ENCODE data around the gene MYDGF.
"Not testable (repeated sequence)": the region's sequence is repeated elsewhere in the genome, so short reads cannot be mapped to it uniquely, and the experiment has no call there.

Gene MYDGF

DNA sequence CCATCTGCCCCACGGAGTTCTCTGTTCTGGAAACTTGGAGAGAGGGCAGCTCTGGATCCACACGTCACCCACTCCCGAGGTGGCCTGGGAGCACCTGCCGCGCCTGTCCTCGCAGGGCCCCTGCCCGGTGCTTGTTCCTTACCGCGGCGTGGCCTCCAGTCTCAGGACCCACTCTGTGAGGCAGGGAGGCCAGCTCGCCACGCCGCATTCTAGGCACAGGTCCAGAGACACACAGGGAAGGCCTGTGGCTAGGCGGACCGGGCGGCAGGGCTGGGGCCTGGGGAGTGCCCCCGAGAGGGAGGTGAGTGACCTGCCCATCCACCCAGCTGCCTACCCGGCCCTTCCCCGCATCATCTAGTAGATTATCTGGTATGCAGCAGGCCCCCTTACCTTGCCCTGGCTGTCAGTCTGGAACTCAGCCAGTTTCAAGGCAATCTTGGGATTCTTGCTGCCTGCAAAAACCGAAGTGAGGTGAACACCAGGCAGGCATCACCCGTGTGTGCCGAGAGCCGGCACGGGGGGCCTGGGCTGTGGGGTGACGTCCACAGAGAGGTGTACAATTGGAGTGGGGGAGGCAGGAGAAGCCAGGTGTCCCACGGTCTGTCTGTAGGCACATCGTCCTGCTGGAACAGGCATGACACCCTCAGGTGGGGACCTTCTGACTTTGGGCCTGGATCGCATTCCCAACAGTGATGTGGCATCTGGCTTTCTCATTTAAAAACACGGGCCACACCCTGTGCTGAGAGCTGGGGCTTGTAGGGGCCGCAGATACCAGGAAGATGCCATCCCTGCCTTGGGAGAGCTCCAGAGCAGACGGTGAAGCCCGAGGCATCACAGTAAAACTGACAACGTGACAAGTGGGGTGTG, 29.9 kb upstream of the MYDGF start:
- no peak for DNase-seq

DNA sequence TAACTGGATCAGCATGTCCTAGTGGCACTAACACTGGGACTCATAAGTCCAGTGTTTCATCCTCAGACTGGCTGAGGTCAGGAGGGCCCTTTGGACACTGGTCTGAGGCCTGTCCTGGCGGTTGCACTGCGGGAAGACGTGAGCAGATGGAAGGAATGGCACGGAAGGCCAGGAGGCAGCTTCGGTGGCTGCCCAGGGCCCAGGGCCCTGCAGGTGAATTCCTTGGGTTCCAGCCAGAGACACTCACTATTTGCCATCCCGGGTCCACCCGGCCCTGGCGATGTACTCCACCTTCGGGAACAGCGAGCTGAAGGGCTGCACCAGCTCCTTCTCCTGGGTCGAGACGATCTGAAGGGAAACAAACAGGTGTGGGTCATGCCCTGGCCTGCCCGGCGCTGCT, 27.2 kb upstream of the MYDGF start:
- no peak for DNase-seq

DNA sequence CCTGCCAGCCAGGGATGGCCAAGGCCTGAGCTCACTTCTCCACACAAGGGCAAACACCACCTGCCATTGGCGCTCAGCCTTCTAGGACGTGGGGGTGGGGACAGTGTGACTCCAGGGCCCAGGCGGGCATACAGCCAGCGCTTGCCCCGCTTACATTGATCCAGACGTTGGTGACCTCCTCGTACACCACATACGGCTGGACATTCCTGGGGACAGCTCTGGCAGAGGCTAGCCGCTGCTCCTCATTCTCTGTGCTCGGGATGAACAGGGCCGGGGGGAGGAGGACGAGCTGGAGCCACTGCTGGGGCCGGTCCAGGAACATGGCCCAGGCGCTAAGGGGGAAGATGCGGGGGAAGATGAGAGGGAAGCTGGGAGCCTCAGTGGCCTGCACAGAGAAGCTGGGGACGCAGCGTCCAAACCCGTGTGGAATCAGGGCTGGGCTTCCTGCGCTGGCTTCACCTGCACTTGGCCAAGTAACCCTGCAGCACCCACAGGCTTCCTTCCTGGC, 25.1 kb upstream of the MYDGF start:
- no peak for DNase-seq

DNA sequence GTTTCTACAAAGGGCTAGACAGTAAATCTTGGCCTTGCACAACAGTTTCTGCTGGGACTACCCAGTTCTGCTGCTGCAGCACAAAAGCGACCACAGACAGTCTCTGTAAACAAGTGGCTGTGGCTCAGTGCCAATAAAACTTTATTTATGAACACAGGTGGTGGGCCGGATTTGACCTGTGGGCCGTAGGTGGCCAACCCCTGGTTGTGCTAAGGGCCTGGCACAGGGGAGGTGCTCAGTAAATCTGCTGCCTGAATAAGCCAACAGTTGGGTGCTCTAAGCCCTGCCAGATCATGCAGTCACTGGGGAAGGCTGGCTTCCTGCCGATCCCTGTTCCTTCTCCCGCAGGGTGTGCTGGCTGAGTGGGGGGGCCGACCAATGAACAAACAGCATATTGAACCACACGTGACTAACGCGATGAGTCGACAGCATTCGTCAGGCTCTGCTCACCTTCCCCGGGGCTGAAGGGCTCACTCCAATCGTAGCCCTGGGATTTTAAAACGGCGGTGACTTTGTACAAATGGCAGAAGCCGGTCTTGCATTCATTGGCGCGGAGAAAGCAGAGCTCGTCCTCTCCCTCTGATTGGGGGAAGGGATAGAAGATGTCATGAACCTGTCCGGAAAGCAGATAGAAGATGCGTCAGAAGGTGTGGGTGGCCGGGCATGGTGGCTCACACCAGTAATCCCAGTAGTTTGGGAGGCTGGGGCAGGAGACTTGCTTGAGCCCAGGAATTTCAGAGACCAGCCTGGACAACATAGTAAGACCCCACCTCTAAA, 24.3 kb upstream of the MYDGF start:
- no peak for DNase-seq

DNA sequence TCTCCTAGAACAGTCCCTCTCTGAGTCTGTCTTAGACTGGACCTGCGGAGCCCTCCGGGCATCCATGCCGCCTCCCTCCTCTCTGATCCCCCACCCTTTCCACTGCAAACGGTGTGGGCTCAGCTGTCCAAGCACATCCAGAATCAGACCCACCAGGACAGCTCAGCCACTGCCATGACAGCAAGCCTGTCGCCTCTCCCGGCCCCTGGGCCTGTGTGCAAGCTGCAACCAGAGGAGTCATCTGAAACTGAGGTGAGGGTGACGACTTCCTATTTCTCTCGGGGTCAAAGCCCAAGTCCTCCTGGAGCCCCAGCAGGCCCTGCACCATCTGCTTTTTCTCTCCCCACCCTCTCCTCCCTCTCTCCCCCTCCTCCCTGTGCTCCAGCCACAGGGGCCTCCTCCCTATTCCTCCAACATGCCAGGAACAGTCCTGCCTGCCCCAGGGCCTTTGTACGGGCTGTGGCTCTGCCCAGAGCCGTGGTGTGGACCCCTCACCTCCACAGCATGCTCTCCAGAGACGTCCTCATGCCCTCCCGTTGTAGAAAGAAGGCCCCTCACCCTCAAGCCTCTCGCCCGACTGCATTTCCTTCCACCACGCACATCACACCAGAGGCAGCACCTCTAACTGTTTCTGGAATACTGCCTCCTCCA, 23.5 kb upstream of the MYDGF start:
- no peak for DNase-seq

DNA sequence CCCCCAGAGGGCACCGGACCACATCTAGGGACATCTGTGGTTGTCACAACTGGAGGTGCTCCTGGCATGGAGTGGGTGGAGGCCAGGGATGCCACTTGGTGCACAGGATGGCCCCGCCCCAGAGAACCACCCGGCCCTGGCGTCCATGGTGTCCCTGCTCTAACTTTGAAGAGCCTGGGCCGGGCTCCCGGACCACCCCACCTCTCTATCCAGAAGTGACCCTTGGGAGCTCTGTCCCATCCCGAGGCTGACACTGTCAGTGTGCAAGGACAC, 22.9 kb upstream of the MYDGF start:
- no peak for DNase-seq

DNA sequence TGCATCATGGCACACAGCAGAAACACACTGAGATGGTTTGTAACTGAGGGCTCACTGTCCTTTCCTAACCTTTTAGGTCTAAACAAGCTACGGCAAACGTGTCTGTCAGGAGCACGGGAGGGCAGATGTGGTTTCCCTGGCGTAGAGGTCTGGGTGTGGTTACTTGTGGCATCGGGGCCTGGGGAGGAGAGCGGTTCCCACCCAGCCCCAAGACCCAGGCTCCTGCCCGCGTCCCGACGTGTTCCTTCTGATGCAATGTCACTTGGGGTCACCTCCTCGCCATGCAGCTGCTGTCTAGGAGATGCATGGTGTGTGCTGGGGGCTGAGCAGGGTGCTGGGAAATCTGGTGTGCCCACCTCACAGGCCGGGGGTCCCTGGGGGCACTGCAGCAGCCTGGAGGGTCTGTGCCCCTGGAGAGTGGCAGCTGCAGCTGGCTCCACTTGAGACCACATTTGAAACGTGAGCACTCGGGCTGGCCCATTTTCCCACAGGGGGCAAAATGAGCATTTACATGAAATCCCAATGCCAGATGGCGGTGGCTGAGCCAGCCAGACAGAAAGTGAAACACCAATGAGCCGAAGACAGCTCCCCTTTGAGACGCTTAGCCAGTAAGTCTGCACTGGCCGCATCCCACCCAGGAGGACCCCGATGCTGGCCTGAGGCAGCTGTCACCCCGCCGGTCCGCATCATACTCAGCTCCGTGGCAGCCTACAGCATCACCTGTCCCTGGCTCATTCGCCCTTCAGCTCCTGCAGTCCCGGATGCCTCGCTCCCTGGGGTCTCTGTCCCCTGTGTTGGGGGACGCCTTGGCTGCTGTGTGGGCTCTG, 22.3 kb upstream of the MYDGF start:
- DNase-seq: no peak

DNA sequence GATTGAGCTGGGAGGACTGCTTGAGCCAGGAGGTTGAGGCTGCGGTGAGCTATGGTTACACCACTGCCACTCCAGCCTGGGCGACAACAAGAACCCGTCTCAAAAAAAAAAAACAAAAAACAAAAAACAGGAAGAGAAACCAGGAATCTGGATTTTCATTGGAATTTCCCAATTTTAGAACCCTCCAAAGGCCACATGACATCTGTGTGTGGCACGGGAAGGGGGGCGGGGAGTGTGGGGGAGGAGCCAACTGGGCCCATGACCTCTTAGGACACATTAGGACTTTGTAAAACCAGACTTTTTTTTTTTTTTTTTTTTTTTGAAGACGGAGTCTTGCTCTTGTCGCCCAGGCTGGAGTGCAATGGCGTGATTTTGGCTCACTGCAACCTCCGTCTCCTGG, 21.2 kb upstream of the MYDGF start:
- DNase-seq: no peak

DNA sequence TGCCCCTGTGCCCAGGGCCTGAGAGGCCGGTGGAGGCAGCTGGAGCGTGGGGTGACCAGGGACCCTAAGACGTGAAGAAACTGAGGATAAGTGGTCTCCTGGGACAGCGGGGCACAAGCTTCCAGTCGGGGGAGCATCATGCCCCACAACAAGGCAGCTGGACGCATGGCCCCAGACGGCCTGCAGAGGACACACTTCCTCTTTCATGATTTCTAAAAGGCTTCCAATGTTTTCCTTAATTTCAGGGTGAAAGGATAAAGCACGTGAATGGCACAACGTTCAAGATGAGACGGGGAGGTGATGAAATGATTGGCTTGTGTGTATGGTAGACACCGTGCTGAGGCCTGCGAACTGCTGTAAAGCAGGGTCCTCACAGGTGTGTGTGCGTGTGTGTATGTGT, 20.2 kb upstream of the MYDGF start:
- no peak for DNase-seq

DNA sequence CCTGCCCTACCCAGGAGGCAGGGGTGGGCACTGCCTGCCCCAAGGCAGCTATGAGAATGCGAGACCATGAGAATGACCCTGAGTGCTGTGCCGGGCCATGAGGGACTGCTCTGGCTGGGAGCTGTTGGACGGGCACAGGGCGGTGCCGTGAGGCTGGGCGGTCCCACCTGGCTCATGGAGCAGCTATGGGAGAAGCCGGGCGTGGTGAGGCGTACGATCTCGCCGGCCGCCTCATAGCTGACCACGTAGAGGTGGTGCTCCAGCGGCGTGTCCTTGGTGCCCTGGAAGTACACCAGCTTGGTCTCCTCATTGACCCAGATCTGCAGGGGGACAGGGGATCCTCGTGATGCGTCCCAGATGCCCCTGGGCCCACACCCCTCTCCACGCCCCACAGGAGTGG, 19.3 kb upstream of the MYDGF start:
- DNase-seq: no peak

DNA sequence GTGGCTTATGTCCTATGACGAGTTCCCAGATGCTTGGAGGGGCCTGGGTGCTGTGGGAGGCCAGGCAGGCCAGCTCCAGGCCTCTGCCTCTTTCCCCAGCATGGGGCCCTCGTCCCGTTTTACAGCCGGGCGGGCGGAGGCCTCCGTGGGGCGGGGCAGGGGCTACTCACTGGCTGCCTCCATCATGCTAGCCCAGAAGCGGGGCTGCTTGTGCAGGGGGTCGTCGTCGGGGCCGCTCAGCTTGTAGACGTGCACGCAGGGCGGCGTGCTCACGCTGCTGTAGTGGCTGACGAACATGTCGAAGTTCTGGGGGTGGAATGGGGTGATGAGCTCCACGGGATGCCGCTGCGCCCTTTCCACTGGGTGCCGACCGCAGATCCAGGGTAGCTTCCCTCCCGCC, 18.4 kb upstream of the MYDGF start:
- no peak for DNase-seq

DNA sequence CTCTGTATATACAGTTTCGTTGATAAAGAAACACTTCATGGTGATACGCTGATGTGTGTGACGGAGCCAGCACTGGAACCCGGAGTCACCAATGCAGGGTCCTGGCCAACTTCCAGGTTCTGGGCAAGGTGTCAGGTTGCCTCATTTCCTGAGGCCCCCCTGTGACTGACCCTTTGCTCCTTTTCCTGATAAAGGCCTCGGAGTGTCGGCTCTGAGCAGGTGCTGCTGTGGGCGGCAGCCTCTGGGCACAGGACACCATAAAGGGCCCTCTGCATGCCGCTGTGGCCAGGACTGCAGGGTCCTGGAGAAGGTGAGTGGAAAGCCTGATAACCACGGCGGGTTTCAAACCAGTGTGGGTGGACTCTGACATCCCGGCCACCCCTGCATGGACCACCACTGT, 17.3 kb upstream of the MYDGF start:
- DNase-seq: no peak

DNA sequence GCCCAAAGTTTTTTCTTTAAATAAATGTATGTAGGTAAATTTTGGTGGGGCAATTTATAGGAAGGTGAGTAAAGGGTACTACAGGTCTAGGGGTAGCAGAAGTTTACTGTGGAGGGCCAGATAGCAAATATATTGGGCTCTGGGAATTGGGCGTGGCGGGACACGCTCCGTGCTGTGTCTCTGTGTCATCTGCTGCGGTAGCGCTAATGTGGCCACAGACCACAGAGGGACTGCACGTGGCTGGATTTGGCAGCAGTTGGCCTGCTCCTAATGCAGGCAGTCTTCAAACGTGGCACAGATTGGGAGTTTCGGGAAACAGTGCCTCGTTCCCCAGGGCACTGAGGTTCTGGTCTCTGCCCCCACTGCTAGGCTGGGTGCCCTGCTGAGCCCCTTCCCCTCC, 16.6 kb upstream of the MYDGF start:
- no peak for DNase-seq

DNA sequence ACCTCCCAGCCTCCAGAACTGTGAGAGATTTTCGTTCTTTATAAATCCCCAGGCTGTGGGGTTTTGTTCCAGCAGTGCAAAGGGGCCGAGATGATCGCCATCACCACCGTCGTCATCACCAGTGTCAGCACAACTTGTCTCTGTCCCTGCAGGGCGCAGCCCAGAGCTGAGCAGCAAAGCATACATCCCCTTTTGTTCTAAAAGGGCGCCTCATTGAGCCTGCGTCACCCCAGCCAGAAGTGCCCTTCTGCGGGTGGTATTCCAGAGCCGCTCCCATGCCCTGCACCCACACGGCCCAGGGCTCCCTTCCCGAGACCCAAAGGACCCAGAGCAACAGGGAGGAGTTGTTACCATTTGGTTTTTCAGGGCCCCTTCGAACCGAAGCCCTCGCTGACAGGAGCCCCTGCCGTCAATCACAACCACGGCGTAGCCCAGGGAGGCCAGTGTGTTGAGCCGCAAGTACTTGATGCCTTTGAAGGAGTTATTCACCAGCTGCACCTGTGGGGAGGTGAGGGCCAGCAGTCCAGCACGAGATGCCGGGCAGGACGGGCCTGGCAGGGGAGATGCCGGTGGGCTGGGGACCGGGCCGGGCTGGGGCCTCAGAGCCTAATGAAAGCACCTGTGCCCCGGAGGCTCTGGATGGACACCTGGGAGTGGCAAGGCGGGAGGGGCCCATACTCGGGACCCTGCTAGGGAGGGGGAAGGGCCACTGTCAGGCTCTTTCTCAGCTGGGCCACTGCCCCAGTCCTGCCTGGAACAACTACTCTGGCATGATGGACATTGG, 14.4 kb upstream of the MYDGF start:
- no peak for DNase-seq

DNA sequence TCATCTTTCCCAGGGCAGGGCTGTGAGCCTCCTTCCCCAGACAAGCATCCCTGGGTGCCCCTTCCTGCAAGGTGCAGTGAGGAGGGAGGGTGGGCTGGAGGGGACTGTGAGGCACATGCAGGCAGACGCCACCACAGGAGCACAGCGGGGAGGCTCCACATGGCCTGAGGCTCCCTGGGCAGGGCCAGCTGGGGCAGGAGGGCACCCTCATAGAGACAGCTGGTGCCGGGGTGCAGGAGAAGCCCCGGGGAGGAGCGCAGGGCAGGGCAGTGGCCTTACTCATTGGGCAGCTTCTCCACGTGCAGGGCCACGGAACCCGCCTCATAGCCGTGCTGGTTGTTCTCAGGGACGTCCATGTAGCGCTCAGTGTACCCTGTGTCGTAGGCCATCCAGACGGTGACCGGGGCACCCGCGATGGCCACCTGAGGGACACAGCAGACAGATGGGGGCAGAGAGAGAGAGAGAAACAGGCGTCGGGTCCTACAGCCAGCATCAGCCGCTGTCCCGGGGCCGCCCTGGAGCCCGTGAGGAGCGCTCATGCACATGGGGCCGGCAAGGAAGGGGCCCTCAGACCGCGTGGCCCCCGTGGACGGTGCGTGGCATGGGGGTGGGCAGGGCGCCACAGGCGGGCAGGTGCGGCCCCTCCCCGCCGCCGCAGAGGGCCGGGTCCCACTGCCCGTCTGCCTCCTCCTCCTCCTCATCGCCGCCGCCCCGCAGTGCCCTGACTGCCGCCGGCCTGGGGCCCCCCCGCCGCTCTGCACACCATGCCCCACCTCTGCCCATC, 12.5 kb upstream of the MYDGF start:
- DNase-seq: no peak

DNA sequence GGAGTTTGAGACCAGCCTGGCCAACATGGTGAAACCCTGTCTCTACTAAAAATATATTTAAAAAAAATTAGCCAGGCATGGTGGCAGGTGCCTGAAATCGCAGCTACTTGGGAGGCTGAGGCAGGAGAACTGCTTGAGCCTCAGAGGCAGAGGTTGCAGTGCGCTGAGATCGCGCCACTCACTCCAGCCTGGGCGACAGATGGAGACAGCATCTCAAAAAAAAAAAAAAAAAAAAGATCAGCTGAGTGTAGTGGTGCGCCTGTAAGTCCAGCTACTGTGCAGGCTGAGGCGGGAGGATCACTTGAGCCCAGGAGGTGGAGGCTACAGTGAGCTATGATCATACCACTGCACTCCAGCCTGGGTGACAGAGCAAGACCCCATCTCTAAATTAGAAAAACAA, 9.9 kb upstream of the MYDGF start:
- not testable (repeated sequence) for DNase-seq

DNA sequence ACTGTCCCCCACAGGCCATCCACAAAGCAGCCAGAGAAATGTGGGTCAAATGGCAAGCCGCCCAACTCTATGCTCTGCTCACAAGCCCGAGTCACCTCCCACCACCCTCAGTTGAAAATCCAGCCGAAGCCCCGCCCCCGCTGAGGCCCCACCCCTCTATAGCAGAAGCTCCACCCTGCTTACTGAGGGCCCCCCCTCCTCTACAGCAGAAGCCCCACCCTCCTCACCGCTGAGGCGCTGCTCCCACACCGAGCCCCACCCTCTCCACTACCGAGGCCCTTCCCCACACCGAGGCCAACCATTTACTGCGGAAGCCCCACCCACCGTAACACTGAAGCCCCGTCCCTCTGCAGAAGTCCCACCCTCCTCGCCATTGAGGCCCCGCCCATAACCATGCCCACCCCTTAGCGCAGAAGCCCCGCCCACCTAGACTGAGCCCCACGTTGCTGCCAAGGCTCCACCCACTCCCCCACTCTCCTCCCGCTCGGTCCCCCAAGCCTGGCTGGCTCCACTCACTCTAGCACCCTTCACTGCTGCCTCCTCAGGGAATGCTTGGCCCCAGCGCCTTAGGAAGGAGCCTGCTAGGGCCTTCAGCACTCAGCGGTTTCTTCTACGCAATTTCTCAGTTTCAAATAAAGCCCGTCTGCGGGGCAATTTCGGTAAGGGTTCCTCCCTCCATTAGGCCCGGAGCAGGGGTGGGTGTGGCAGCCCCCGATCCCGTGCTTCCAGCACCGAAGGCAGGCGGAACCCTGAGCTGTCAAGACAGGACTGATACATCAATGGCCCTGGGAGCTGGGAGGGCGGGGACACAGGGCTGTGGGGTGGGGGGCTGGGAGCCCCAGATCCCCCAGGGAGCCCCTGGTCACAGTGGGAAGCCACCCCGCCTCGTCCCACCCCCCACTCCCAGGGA, 9.0 kb upstream of the MYDGF start:
- DNase-seq: peak; percentile 16

DNA sequence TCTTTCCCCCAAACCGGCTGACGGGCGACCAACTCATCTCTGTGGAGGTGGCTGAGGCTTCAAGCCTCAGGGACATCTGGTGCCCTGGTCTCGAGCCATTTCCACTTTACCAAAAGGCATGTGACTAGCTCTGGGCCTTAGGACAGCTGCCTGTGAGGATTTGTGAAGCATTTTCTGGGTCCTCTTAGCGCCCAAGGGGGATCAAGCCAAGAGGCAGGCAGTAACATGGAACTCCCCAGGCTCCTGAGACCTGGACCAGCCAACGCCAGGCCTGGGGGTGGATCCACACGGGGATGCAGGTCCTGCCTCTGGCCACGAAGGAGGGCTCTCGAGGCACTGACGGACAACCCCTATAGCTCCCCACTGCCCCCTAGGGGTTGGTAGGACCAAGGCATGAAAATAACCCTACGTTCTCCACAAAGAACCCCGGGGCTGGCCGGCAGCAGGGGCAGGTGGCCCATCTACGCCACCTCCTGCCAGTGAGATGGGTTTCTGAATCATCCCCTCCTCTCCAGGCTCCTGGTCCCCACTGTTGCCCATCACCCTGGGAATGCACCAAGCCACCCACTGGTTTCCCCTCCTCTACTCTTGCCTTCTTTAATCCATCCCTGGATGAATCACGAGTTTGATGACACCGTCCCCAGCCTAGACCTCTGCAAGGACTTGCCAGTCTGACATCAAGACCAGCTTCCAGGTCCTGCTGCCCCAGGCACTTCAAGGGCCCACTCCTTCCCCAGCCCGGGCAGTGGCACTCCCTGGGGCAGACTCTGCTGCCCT, 7.0 kb upstream of the MYDGF start:
- peak; percentile 49 for DNase-seq

DNA sequence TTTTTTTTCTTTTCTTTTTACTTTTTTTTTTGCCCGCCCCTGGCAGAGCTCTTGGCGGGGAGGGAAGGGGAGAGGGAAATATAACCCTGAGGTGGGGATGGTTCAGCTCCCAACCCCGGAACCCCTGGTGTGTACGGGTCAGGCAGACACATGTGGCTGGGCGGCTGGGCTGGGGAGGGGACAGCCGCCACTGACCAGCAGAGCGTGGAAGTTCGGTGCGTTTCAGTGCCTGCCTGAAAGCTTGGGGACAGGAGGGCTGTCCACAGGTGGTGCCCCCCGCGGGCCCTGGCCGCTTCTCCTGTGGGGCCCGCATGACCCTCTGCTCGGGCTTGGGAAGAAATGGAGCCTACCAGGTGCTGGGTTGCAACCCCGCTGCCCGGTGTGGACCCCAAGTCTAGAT, 5.2 kb upstream of the MYDGF start:
- DNase-seq: no peak
